Measurements from ENCODE around the gene AKT2. TPM values are rescaled to one million over a fixed set of nuclear protein-coding genes. Genes with fewer than 3 reads are reported as not detected.

The AKT2 gene
- polyA plus RNA-seq, 1 donor from 2014 or later = 131 TPM

GRCh38 chr19:40217934-40218890 lies 66.9 kb downstream of the AKT2 start, which contains the start of gene TTC9B:
Gene TTC9B, minus strand, starts transcription at chr19:40218384. Its CDS starts 3 bp downstream, at chr19:40218381.
- no peaks in the 10 kb centered on the region for H3K9me2 ChIP-seq (ENCODE audit: insufficient read depth, low read length)
- H3K9ac ChIP-seq (ENCODE audit: low read length) = peak within 1 kb of the TSS; percentile 64
- H3K4me3 ChIP-seq (ENCODE audit: low read length) = peak within 1 kb of the TSS; percentile 71
- TF ChIP-seq RAD21 (conservative IDR thresholded peaks at IDR 0.05) (peak; percentile 6), EZH2 (IDR thresholded peaks at IDR 0.05; ENCODE audit: borderline replicate concordance, insufficient read depth, low read length, poor library complexity, severe bottlenecking) (no peak), CTCF (IDR thresholded peaks at IDR 0.05; ENCODE audit: poor library complexity, severe bottlenecking) (peak; percentile 32), POLR2AphosphoS5 (IDR thresholded peaks at IDR 0.05) (peak; percentile 74), TAF1 (IDR thresholded peaks at IDR 0.05; ENCODE audit: low read depth) (no peak), REST (IDR thresholded peaks at IDR 0.05; ENCODE audit: borderline replicate concordance) (peak; percentile 36), EP300 (conservative IDR thresholded peaks at IDR 0.05; ENCODE audit: poor library complexity, severe bottlenecking) (peak; percentile 12), MXI1 (conservative IDR thresholded peaks at IDR 0.05; ENCODE audit: poor library complexity, severe bottlenecking) (no peak), SMC3 (conservative IDR thresholded peaks at IDR 0.05; ENCODE audit: poor library complexity) (peak; percentile 19)
- peaks cover 14% of the 10 kb centered on the region for H3K27me3 ChIP-seq (ENCODE audit: insufficient read depth, low read depth, low read length)
- H3K79me2 ChIP-seq (replicated peaks; ENCODE audit: insufficient read depth, low read length) = no peaks in the 10 kb centered on the region
- H3K27ac ChIP-seq (ENCODE audit: low read length) = peak within 1 kb of the TSS; percentile 34
- H4K20me1 ChIP-seq (ENCODE audit: insufficient read depth) = no peaks in the 10 kb centered on the region
- no peaks in the 10 kb centered on the region for H3F3A ChIP-seq (ENCODE audit: insufficient read depth, low read length, poor library complexity, severe bottlenecking)
- H2AFZ ChIP-seq (ENCODE audit: low read depth, low read length) = peak within 1 kb of the TSS; percentile 65
- no peaks in the 10 kb centered on the region for H3K36me3 ChIP-seq (ENCODE audit: insufficient read depth, low read length)
- peak within 1 kb of the TSS; percentile 44 for H3K4me2 ChIP-seq (ENCODE audit: low read length)
- H3K9me3 ChIP-seq (ENCODE audit: low read length) = no peaks in the 10 kb centered on the region

GRCh38 chr19:40217027-40217810 lies 67.9 kb downstream of the AKT2 start:
- no peaks in the 10 kb centered on the region for H3F3A ChIP-seq (ENCODE audit: insufficient read depth, low read length, poor library complexity, severe bottlenecking)
- H3K9me3 ChIP-seq (ENCODE audit: low read length) = no peaks in the 10 kb centered on the region
- H3K4me3 ChIP-seq (ENCODE audit: low read length) = peak overlapping the region; percentile 71
- no peaks in the 10 kb centered on the region for H3K9me2 ChIP-seq (ENCODE audit: insufficient read depth, low read length)
- peak overlapping the region; percentile 20 for H3K27ac ChIP-seq (ENCODE audit: low read length)
- H3K27me3 ChIP-seq (ENCODE audit: insufficient read depth, low read depth, low read length) = peaks cover 14% of the 10 kb centered on the region
- peak overlapping the region; percentile 64 for H3K9ac ChIP-seq (ENCODE audit: low read length)
- H3K36me3 ChIP-seq (ENCODE audit: insufficient read depth, low read length) = no peaks in the 10 kb centered on the region
- H3K79me2 ChIP-seq (replicated peaks; ENCODE audit: insufficient read depth, low read length) = no peaks in the 10 kb centered on the region
- H4K20me1 ChIP-seq (ENCODE audit: insufficient read depth) = no peaks in the 10 kb centered on the region
- H2AFZ ChIP-seq (ENCODE audit: low read depth, low read length) = peak overlapping the region; percentile 33
- TF ChIP-seq REST (IDR thresholded peaks at IDR 0.05; ENCODE audit: borderline replicate concordance) = no peak
- TF ChIP-seq POLR2AphosphoS5 (IDR thresholded peaks at IDR 0.05) = peak; percentile 12
- no peak for TF ChIP-seq MXI1 (conservative IDR thresholded peaks at IDR 0.05; ENCODE audit: poor library complexity, severe bottlenecking)
- no peak for TF ChIP-seq TAF1 (IDR thresholded peaks at IDR 0.05; ENCODE audit: low read depth)
- no peak for TF ChIP-seq EP300 (conservative IDR thresholded peaks at IDR 0.05; ENCODE audit: poor library complexity, severe bottlenecking)
- TF ChIP-seq CTCF (IDR thresholded peaks at IDR 0.05; ENCODE audit: poor library complexity, severe bottlenecking) = peak; percentile 74
- TF ChIP-seq RAD21 (conservative IDR thresholded peaks at IDR 0.05) = no peak
- H3K4me2 ChIP-seq (ENCODE audit: low read length) = peak overlapping the region; percentile 44

Data from neural cell (in vitro differentiated cells).